ENCODE results near the gene CCDC92B. TPM values are rescaled to one million over a fixed set of nuclear protein-coding genes. Genes with fewer than 3 reads are reported as not detected.

Gene CCDC92B
- total RNA-seq, 1 experiment from 2014 or later = 15.2 TPM

GRCh38 chr17:2796164-2797125 is 47.0 kb upstream of the CCDC92B start, which contains the start of gene RAP1GAP2:
Gene RAP1GAP2 (plus strand): TSS chr17:2796438. CDS start chr17:2796528, 90 bp downstream.
- ChIA-PET CTCF (interaction anchor here (0.9 to 4.0 kb wide), 3 partner anchors 10 to 380 kb away, joined by 3 to 20 read pairs (median 3); no protein-coding TSS in a partner anchor), POLR2A (no interaction called here)
- Mint-ChIP-seq H3K9me3 (no peaks in the 10 kb centered on the region), H3K36me3 (no peaks in the 10 kb centered on the region), H3K27ac (peak within 1 kb of the TSS; percentile 60; the same call in 1 of the 2 replicates), H3K4me1 (peaks cover 17% of the 10 kb centered on the region), H3K4me3 (no peak within 1 kb of the TSS), H3K27me3 (ENCODE audit: low read depth) (no peaks in the 10 kb centered on the region)
- ATAC-seq (no peak), DNase-seq (ENCODE audit: low spot score) (no peak)
- TF ChIP-seq ZNF317 (CRISPR knock-in tag; IDR thresholded peaks at IDR 0.05; ENCODE audit: borderline replicate concordance, low read depth) (no peak), GABPB1 (CRISPR knock-in tag; IDR thresholded peaks at IDR 0.05) (no peak), IRF2 (CRISPR knock-in tag; IDR thresholded peaks at IDR 0.05; ENCODE audit: borderline replicate concordance, low read depth) (no peak), USF2 (CRISPR knock-in tag; IDR thresholded peaks at IDR 0.05) (no peak), TCF7 (CRISPR knock-in tag; IDR thresholded peaks at IDR 0.05; ENCODE audit: low read depth) (no peak), SOX15 (CRISPR knock-in tag; IDR thresholded peaks at IDR 0.05) (no peak), MLX (CRISPR knock-in tag; IDR thresholded peaks at IDR 0.05) (no peak), ZNF532 (CRISPR knock-in tag; IDR thresholded peaks at IDR 0.05; ENCODE audit: borderline replicate concordance) (no peak), FOXP1 (CRISPR knock-in tag; IDR thresholded peaks at IDR 0.05; ENCODE audit: borderline replicate concordance) (no peak), ATF2 (CRISPR knock-in tag; IDR thresholded peaks at IDR 0.05; ENCODE audit: borderline replicate concordance, low read depth) (no peak), ZNF396 (CRISPR knock-in tag; IDR thresholded peaks at IDR 0.05; ENCODE audit: borderline replicate concordance) (no peak)

GRCh38 chr17:2795441-2796163 is 46.1 kb upstream of the CCDC92B start:
- no peak overlapping the region for H3K27ac Mint-ChIP-seq
- no peaks in the 10 kb centered on the region for H3K27me3 Mint-ChIP-seq (ENCODE audit: low read depth)
- no peak for TF ChIP-seq TEAD1 (CRISPR knock-in tag; IDR thresholded peaks at IDR 0.05)
- TF ChIP-seq ZNF263 (CRISPR knock-in tag; IDR thresholded peaks at IDR 0.05; ENCODE audit: low read depth) = no peak
- no peak for TF ChIP-seq USF1 (CRISPR knock-in tag; IDR thresholded peaks at IDR 0.05)
- no peak for TF ChIP-seq ZNF121 (CRISPR knock-in tag; IDR thresholded peaks at IDR 0.05)
- TF ChIP-seq MYBL2 (CRISPR knock-in tag; IDR thresholded peaks at IDR 0.05) = no peak
- ATAC-seq = no peak
- H3K4me1 Mint-ChIP-seq = peaks cover 17% of the 10 kb centered on the region
- POLR2A ChIA-PET = no interaction called here
- H3K9me3 Mint-ChIP-seq = no peaks in the 10 kb centered on the region
- DNase-seq (ENCODE audit: low spot score) = no peak
- no peaks in the 10 kb centered on the region for H3K36me3 Mint-ChIP-seq
- CTCF ChIA-PET = interaction anchor here (1.0 to 4.0 kb wide), 2 partner anchors 9 to 379 kb away, joined by 3 to 20 read pairs; no protein-coding TSS in a partner anchor
- no peak overlapping the region for H3K4me3 Mint-ChIP-seq

All from WTC11 (cell line).